Measurements from ENCODE around the gene USP30. TPM values are rescaled to one million over a fixed set of nuclear protein-coding genes. Genes with fewer than 3 reads are reported as not detected.

Gene USP30
- total RNA-seq, 1 donor from 2014 or later = 13.0 TPM

- no peak for TF ChIP-seq CTCF (conservative IDR thresholded peaks at IDR 0.05; ENCODE audit: low read depth, low read length)
- H3K4me3 ChIP-seq (ENCODE audit: low read depth, low read length) = no peak overlapping the region
- no peak for DNase-seq (ENCODE audit: low read depth)
These were observed 62.3 kb downstream of the USP30 start for GRCh38 chr12:109114644-109115043.

- no peak for TF ChIP-seq CTCF (conservative IDR thresholded peaks at IDR 0.05; ENCODE audit: low read depth, low read length)
- no peak for DNase-seq (ENCODE audit: low read depth)
- no peak overlapping the region for H3K4me3 ChIP-seq (ENCODE audit: low read depth, low read length)
These were observed 63.0 kb downstream of the USP30 start for GRCh38 chr12:109115404-109115757.

GRCh38 chr12:109115758-109116610 is 63.6 kb downstream of the USP30 start, which contains the start of gene ACACB:
ACACB (plus strand) TSS chr12:109116587; CDS start chr12:109139406, 22,819 bp downstream.
- TF ChIP-seq CTCF (conservative IDR thresholded peaks at IDR 0.05; ENCODE audit: low read depth, low read length) = no peak
- DNase-seq (ENCODE audit: low read depth) = peak; percentile 66
- no peak within 1 kb of the TSS for H3K4me3 ChIP-seq (ENCODE audit: low read depth, low read length)

- no peak for TF ChIP-seq CTCF (conservative IDR thresholded peaks at IDR 0.05; ENCODE audit: low read depth, low read length)
- no peak for DNase-seq (ENCODE audit: low read depth)
- no peak overlapping the region for H3K4me3 ChIP-seq (ENCODE audit: low read depth, low read length)
These were observed 64.2 kb downstream of the USP30 start for GRCh38 chr12:109116611-109116949.

DNA sequence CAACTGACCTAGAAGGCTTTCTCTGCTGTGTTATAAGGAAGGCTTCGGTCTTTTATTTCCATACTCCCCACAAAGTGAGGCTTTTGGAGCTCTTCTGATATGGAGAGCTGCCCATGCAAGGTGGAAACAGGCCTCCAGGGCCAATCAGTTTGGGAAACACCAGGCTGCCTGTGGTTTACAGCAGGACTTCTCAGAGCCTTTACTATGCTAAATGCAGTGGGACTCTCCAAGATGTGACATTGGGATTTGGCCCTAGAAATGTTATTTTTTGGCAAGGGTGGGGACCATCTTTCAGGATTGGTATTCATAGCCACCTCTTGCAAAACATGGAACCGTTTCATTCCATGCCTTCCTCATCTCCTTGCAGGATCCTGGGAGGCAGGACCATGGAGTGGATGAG is 67.7 kb downstream of the USP30 start:
- no peak for DNase-seq (ENCODE audit: low read depth)
- TF ChIP-seq CTCF (conservative IDR thresholded peaks at IDR 0.05; ENCODE audit: low read depth, low read length) = no peak
- H3K4me3 ChIP-seq (ENCODE audit: low read depth, low read length) = no peak overlapping the region

DNA sequence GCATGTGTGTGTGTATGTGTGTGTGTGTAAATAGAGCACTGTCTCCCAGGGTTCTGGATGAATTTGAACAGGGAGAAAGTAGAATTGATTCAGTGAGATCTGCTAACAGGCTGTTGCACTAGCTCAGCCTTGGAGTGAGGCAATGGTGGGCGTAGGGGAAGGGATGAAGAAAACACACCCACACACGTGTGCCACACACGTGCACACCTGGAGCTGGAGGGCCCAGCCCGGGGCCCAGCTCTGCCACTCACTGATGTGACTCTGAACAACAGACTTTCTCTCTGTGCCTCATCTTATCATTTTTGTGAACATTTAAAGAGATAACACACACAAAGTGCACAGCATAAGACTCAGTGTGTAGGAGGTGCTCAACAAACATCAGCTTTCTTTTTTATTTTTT is 68.2 kb downstream of the USP30 start:
- no peak for DNase-seq (ENCODE audit: low read depth)
- TF ChIP-seq CTCF (conservative IDR thresholded peaks at IDR 0.05; ENCODE audit: low read depth, low read length) = no peak
- H3K4me3 ChIP-seq (ENCODE audit: low read depth, low read length) = no peak overlapping the region

- no peak overlapping the region for H3K4me3 ChIP-seq (ENCODE audit: low read depth, low read length)
- no peak for TF ChIP-seq CTCF (conservative IDR thresholded peaks at IDR 0.05; ENCODE audit: low read depth, low read length)
- no peak for DNase-seq (ENCODE audit: low read depth)
These were observed 69.0 kb downstream of the USP30 start for GRCh38 chr12:109121346-109121880.
